Measurements from ENCODE around the gene NUMA1. TPM values are rescaled to one million over a fixed set of nuclear protein-coding genes. Genes with fewer than 3 reads are reported as not detected.

The NUMA1 gene
- total RNA-seq, 1 donor from 2014 or later = 112 TPM

GRCh38 chr11:71995726-71996291 lies 84.5 kb downstream of the NUMA1 start:
- peaks cover 24% of the 10 kb centered on the region for H3K4me1 Mint-ChIP-seq (ENCODE audit: low read depth)
- H3K27me3 Mint-ChIP-seq (ENCODE audit: low read depth) = no peaks in the 10 kb centered on the region
- no peak overlapping the region for H3K27ac Mint-ChIP-seq (ENCODE audit: unreplicated experiment)
- TF ChIP-seq, protein P1, sequence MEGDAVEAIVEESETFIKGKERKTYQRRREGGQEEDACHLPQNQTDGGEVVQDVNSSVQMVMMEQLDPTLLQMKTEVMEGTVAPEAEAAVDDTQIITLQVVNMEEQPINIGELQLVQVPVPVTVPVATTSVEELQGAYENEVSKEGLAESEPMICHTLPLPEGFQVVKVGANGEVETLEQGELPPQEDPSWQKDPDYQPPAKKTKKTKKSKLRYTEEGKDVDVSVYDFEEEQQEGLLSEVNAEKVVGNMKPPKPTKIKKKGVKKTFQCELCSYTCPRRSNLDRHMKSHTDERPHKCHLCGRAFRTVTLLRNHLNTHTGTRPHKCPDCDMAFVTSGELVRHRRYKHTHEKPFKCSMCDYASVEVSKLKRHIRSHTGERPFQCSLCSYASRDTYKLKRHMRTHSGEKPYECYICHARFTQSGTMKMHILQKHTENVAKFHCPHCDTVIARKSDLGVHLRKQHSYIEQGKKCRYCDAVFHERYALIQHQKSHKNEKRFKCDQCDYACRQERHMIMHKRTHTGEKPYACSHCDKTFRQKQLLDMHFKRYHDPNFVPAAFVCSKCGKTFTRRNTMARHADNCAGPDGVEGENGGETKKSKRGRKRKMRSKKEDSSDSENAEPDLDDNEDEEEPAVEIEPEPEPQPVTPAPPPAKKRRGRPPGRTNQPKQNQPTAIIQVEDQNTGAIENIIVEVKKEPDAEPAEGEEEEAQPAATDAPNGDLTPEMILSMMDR (IDR thresholded peaks at IDR 0.05) = no peak
- peaks cover 4% of the 10 kb centered on the region for H3K9me3 Mint-ChIP-seq (ENCODE audit: low read depth)
- peaks cover 18% of the 10 kb centered on the region for H3K36me3 Mint-ChIP-seq (ENCODE audit: low read depth)
- DNase-seq (ENCODE audit: low spot score) = no peak
- H3K4me3 Mint-ChIP-seq (ENCODE audit: unreplicated experiment) = no peak overlapping the region

GRCh38 chr11:71994786-71995185 lies 85.6 kb downstream of the NUMA1 start:
- Mint-ChIP-seq H3K36me3 (ENCODE audit: low read depth) (peaks cover 20% of the 10 kb centered on the region), H3K27ac (ENCODE audit: unreplicated experiment) (no peak overlapping the region), H3K9me3 (ENCODE audit: low read depth) (peaks cover 4% of the 10 kb centered on the region), H3K4me3 (ENCODE audit: unreplicated experiment) (no peak overlapping the region), H3K27me3 (ENCODE audit: low read depth) (no peaks in the 10 kb centered on the region), H3K4me1 (ENCODE audit: low read depth) (peaks cover 29% of the 10 kb centered on the region)
- DNase-seq (ENCODE audit: low spot score) = no peak
- TF ChIP-seq, protein P1 (IDR thresholded peaks at IDR 0.05) = no peak

- Mint-ChIP-seq H3K27ac (ENCODE audit: unreplicated experiment) (no peak overlapping the region), H3K9me3 (ENCODE audit: low read depth) (peaks cover 4% of the 10 kb centered on the region), H3K4me1 (ENCODE audit: low read depth) (peaks cover 25% of the 10 kb centered on the region), H3K36me3 (ENCODE audit: low read depth) (peaks cover 18% of the 10 kb centered on the region), H3K4me3 (ENCODE audit: unreplicated experiment) (no peak overlapping the region), H3K27me3 (ENCODE audit: low read depth) (no peaks in the 10 kb centered on the region)
- TF ChIP-seq, protein P1 (IDR thresholded peaks at IDR 0.05) = no peak
- DNase-seq (ENCODE audit: low spot score) = no peak
Observed at GRCh38 chr11:71992136-71992730, 88.1 kb downstream of the NUMA1 start.

GRCh38 chr11:71991494-71991893 lies 88.8 kb downstream of the NUMA1 start:
- TF ChIP-seq, protein P1 (IDR thresholded peaks at IDR 0.05) = no peak
- no peak for DNase-seq (ENCODE audit: low spot score)

DNA sequence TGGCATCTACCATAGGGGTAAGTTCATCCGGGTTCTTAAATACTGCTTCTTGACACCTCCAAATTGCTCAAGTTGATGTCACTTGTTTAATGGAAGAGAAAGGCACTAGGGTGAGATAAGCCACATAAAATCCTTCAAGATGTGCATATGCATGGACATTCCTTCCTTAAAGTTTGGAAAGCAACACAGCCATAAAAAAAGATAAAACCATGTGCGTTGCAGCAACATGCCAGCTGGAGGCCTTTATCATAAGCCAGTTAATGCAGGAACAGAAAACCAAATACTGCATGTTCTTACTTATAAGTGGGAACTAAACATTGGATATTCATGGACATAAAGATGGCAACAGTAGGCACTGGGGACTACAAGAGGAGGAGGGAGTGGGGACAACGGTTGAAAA lies 89.6 kb downstream of the NUMA1 start:
- TF ChIP-seq, protein P1 (IDR thresholded peaks at IDR 0.05) = no peak
- H3K4me3 Mint-ChIP-seq (ENCODE audit: unreplicated experiment) = no peak overlapping the region
- no peaks in the 10 kb centered on the region for H3K27me3 Mint-ChIP-seq (ENCODE audit: low read depth)
- peaks cover 26% of the 10 kb centered on the region for H3K36me3 Mint-ChIP-seq (ENCODE audit: low read depth)
- H3K4me1 Mint-ChIP-seq (ENCODE audit: low read depth) = peaks cover 38% of the 10 kb centered on the region
- H3K27ac Mint-ChIP-seq (ENCODE audit: unreplicated experiment) = no peak overlapping the region
- peaks cover 4% of the 10 kb centered on the region for H3K9me3 Mint-ChIP-seq (ENCODE audit: low read depth)
- DNase-seq (ENCODE audit: low spot score) = no peak

More at GRCh38 chr11:71991494-71991893, 88.8 kb downstream of the NUMA1 start:
- Mint-ChIP-seq H3K4me3 (ENCODE audit: unreplicated experiment) (no peak overlapping the region), H3K4me1 (ENCODE audit: low read depth) (peaks cover 32% of the 10 kb centered on the region), H3K9me3 (ENCODE audit: low read depth) (peaks cover 4% of the 10 kb centered on the region), H3K27ac (ENCODE audit: unreplicated experiment) (no peak overlapping the region), H3K36me3 (ENCODE audit: low read depth) (peaks cover 22% of the 10 kb centered on the region), H3K27me3 (ENCODE audit: low read depth) (no peaks in the 10 kb centered on the region)
